Measurements from ENCODE around the gene SPATS1. TPM values are rescaled to one million over a fixed set of nuclear protein-coding genes. Genes with fewer than 3 reads are reported as not detected.
A peak's percentile ranks its signal among the peaks of the same experiment; 100 is the strongest.
"Not testable (repeated sequence)": the region's sequence is repeated elsewhere in the genome, so short reads cannot be mapped to it uniquely, and the experiment has no call there.

The SPATS1 gene
- total RNA-seq, 2 donors from 2014 or later = not detected

DNA sequence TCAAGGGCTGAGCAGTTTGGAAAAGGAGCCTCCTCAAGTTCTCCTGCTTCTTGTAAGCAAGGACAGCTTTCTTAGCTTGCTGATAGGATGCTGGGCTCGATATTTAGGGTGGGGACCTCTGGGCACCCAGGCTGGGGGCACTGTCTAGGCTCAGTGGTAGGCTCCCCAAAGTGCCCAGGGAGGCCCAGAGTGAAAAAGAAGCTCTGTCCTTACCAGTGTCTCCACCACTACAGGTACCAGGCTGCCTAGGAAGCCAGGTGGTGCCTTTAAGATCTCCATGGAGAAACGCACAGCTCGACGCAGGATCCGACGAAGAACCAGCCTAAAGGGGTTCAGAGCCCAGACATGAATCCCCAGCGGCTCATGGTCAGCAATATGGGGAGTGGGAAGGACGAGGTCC, 35.7 kb upstream of the SPATS1 start:
- ATAC-seq = no peak
- no peak for DNase-seq (ENCODE audit: low spot score in 2 of 2)
- peaks cover 6 to 11% of the 10 kb centered on the region in 2 donors for H3K36me3 Mint-ChIP-seq
- H3K27ac Mint-ChIP-seq = no peak overlapping the region
- H3K9me3 Mint-ChIP-seq = no peaks in the 10 kb centered on the region

- no peak for ATAC-seq
- H3K27ac Mint-ChIP-seq = no peak overlapping the region
- no peaks in the 10 kb centered on the region for H3K9me3 Mint-ChIP-seq
- peaks cover 6 to 11% of the 10 kb centered on the region in 2 donors for H3K36me3 Mint-ChIP-seq
- no peak for DNase-seq (ENCODE audit: low spot score in 2 of 2)
Measured at GRCh38 chr6:44307217-44307616, 35.2 kb upstream of the SPATS1 start.

DNA sequence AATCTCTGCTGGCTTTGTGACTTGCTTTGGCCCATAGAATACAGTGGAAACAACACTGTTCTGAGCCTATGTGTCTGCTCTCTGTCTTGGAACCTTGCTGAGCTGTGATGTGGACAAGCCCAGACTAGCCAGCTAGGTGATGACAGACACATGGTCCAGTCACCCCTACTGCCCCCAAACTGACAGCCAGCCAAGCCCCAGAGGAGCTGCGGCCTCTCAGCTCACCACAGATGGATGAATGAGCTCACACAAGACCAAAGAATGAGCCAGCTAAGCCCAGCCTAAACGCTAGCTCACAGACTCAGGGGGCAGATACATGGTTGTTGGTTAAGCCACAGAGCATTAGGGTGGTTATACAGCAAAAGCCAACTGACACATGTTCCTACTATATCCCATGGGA, 33.4 kb upstream of the SPATS1 start:
- H3K36me3 Mint-ChIP-seq = peaks cover 11 to 16% of the 10 kb centered on the region in 2 donors
- DNase-seq (ENCODE audit: low spot score in 2 of 2) (no peak), ATAC-seq (peak in 1 of 2 donors; percentile 22)
- H3K27ac Mint-ChIP-seq = peak overlapping the region; percentile 68 to 77
- no peaks in the 10 kb centered on the region for H3K9me3 Mint-ChIP-seq

DNA sequence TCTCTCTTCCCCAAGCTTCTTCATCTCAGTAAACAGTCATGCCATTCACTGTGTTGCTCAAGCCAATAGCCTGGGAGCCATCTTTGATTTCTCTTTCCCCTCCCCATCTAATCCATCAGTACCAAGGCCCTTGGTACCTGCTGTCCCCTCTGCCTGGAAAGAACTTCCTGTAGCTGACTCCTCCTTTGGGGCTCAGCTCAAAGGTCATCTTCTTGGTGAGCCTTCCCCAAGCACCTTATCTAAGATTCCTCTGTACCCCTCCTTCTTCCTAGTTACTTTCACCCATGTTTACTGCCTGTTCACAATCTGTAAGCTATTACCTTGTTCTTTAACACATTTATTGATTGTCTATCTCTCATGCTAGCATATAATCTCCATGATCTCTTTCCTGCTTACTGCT, 32.8 kb upstream of the SPATS1 start:
- H3K9me3 Mint-ChIP-seq = no peaks in the 10 kb centered on the region
- H3K27ac Mint-ChIP-seq = peak overlapping the region; percentile 1 to 68
- DNase-seq (ENCODE audit: low spot score in 2 of 2) (no peak), ATAC-seq (no peak)
- peaks cover 11 to 16% of the 10 kb centered on the region in 2 donors for H3K36me3 Mint-ChIP-seq

- no peak for ATAC-seq
- Mint-ChIP-seq H3K27ac (peak overlapping the region in 1 of 2 donors; percentile 68), H3K9me3 (no peaks in the 10 kb centered on the region), H3K36me3 (peaks cover 11 to 16% of the 10 kb centered on the region in 2 donors)
- no peak for DNase-seq (ENCODE audit: low spot score in 2 of 2)
Measured at GRCh38 chr6:44310241-44310640, 32.2 kb upstream of the SPATS1 start.

GRCh38 chr6:44311304-44311703, 31.1 kb upstream of the SPATS1 start:
- peak overlapping the region in 1 of 2 donors; percentile 98 for H3K27ac Mint-ChIP-seq
- DNase-seq (ENCODE audit: low spot score in 2 of 2) (no peak), ATAC-seq (no peak)
- peaks cover 9 to 11% of the 10 kb centered on the region in 2 donors for H3K36me3 Mint-ChIP-seq
- H3K9me3 Mint-ChIP-seq = no peaks in the 10 kb centered on the region

DNA sequence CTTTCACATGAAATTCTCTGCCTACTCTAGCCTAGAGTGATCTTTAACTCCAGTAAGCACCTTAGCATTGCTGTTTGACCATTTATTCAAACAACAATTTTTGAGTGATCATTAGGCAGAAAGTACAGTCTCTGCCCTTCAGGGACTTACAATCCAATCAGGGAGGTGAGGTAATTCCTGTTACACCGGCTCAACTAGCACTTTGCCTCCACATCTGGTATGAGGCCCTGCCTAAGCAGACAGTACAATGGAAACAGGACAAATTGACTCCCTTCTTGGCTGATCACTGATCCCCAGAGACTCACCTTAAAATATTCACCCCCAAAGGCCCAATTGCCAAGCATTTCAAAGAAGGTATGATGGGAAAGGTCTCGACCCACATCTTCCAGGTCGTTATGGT, 30.7 kb upstream of the SPATS1 start:
- Mint-ChIP-seq H3K9me3 (no peaks in the 10 kb centered on the region), H3K27ac (peak overlapping the region in 1 of 2 donors; percentile 98), H3K36me3 (peaks cover 9 to 11% of the 10 kb centered on the region in 2 donors)
- no peak for DNase-seq (ENCODE audit: low spot score in 2 of 2)
- ATAC-seq = no peak

DNA sequence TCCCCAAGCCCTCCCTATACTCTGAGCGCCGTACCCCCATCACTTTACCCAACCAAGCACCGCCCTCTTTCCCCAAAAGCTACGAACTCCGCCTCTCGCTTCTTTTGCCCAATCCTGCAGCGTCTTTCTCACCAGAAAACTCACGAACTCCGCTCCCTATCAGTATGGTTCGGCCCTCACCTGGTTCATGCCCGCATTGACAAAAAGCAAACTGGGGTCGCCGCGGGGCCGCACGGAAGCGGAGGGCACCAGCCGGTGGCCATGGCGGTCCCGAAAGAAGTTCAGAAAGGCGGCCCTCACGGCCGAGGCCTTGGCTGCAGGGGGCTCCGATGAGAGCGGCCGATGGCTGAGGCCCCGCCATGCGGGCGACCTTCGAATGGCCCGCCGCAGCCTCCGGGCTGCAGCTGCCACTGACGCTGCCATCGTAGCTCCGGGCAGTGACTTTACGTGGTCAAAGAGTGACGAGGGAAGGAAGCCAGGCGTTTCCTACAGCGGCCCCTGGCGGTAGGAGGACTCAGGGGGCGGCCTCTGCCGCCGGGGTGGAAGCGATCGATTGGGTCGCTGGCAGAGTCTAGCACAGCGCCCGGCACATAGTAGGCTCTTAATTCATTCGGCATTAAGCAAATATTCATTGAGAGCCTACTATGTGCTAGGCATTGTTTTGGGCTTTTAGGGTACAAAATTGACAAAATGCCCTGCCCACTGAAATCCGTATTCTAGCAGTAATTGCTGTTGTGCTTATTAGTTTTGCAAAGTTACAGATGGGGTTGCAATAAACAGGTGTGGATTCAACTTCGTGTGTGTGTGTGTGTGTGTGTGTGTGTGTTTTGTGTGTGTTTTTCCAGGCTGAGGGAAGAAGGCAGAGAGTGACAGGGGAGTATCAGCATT, 29.3 kb upstream of the SPATS1 start, which contains the start of gene AARS2:
TSS of gene AARS2 (minus strand) at position 447 of the 888 bp plus-strand sequence. CDS start at position 423, 24 bp downstream.
- peak; percentile 91 to 98 for DNase-seq (ENCODE audit: low spot score in 2 of 2)
- ATAC-seq = peak; percentile 94 to 97
- Mint-ChIP-seq H3K27ac (peak within 1 kb of the TSS; percentile 96 to 98), H3K36me3 (peaks cover 9 to 11% of the 10 kb centered on the region in 2 donors), H3K9me3 (no peaks in the 10 kb centered on the region)

DNA sequence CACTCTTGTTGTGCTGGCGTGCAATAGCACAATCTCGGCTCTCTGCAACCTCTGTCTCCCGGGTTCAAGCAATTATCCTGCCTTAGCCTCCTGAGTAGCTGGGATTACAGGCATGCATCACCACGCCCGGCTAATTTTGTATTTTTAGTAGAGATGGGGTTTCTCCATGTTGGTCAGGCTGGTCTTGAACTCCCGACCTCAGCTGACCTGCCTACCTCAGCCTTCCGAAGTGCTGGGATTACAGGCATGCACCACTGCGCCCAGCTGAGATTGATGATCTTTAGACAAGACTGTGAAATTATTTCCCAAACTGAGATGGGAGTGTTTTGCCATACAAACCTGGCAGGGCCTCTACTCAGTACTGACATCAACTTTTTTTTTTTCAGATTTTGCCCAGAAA, 27.8 kb upstream of the SPATS1 start:
- DNase-seq (ENCODE audit: low spot score in 2 of 2); H3K9me3 Mint-ChIP-seq; H3K27ac Mint-ChIP-seq; ATAC-seq: not testable (repeated sequence)
- H3K36me3 Mint-ChIP-seq = peaks cover 9 to 11% of the 10 kb centered on the region in 2 donors

DNA sequence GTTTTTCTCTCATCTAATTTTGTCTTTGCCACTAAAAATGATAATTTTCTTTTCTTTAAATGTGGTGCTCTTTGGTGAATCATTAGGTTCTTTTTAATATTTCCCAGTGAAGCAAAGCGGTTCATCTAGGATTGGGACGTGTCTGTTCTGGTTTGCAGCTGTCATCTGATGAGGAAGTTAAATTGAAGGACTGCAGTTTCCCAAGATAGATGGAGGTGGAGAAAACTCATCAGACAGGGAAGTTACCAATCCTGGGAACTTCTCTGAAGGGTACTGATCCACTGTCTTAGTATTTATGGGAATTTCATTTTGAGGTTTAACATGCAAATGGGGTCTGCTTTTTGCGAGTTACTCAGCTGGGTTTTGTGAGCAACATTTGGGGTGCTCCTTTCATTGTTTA, 26.9 kb upstream of the SPATS1 start:
- Mint-ChIP-seq H3K36me3 (peaks cover 5% of the 10 kb centered on the region in 2 donors), H3K27ac (no peak overlapping the region), H3K9me3 (no peaks in the 10 kb centered on the region)
- ATAC-seq = no peak
- no peak for DNase-seq (ENCODE audit: low spot score in 2 of 2)

GRCh38 chr6:44315951-44316350, 26.5 kb upstream of the SPATS1 start:
- Mint-ChIP-seq H3K27ac (no peak overlapping the region), H3K9me3 (no peaks in the 10 kb centered on the region), H3K36me3 (peaks cover 5% of the 10 kb centered on the region in 2 donors)
- ATAC-seq (no peak), DNase-seq (ENCODE audit: low spot score in 2 of 2) (no peak)

DNA sequence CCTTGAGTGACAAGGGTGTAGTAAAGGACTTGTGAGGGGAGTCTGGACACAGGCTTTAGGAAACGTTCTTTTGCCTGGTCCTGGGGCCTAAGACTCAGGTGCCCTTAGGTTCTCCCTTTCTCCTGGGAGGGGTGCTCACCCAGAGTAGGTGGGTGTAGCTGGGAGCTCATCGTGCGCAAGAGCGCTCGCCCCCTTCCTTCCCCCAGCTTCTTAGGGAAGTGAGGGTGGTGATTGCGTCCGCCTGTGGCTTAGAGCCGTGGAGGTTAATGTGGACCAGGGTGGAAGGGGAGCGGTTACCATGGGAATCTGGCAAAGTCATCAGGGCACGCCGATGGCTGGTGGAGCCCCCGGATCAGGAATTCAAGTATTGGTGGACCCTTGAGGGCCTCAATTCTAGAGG, 26.0 kb upstream of the SPATS1 start:
- H3K27ac Mint-ChIP-seq = no peak overlapping the region
- DNase-seq (ENCODE audit: low spot score in 2 of 2) (no peak), ATAC-seq (no peak)
- H3K36me3 Mint-ChIP-seq = peaks cover 5% of the 10 kb centered on the region in 2 donors
- no peaks in the 10 kb centered on the region for H3K9me3 Mint-ChIP-seq

DNA sequence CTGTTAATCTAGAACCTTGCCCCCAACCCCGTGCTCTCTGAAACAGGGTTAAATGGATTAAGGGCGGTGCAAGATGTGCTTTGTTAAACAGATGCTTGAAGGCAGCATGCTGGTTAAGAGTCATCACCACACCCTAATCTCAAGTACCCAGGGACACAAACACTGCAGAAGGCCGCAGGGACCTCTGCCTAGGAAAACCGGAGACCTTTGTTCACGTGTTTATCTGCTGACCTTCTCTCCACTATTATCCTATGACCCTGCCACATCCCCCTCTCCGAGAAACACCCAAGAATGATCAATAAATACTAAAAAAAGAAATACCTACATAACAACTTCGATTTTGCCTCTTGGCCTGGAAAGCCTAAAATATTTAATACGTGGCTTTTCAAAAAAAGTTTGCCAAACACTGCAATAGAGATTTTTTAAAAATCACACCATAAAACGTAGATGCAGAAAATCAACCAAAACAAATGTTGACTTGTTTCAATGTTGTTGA, 25.3 kb upstream of the SPATS1 start:
- not testable (repeated sequence) for H3K27ac Mint-ChIP-seq; ATAC-seq; H3K9me3 Mint-ChIP-seq; DNase-seq (ENCODE audit: low spot score in 2 of 2); H3K36me3 Mint-ChIP-seq

DNA sequence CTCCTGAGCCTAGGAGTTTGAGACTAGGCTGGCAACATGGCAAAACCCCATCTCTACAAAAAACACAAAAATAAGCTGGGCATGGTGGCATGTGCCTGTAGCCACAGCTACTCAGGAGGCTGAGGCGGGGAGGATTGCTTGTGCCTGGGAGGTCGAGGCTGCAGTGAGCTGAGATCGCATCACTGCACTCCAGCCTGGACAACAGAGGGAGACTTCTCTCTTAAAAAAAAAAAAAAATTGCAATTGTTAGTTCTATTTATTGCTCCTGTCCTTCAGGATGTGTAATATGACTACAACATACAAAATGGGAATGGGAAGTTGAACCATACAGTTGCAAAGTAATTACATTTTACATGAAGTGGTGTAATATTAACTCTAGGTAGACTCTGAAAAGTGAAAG, 21.2 kb upstream of the SPATS1 start:
- Mint-ChIP-seq H3K27ac (no peak overlapping the region), H3K9me3 (no peaks in the 10 kb centered on the region), H3K36me3 (no peaks in the 10 kb centered on the region)
- ATAC-seq (no peak), DNase-seq (ENCODE audit: low spot score in 2 of 2) (no peak)

GRCh38 chr6:44327096-44327495, 15.4 kb upstream of the SPATS1 start:
- H3K27ac Mint-ChIP-seq = no peak overlapping the region
- no peak for ATAC-seq
- no peak for DNase-seq (ENCODE audit: low spot score in 2 of 2)
- H3K36me3 Mint-ChIP-seq = no peaks in the 10 kb centered on the region
- no peaks in the 10 kb centered on the region for H3K9me3 Mint-ChIP-seq

GRCh38 chr6:44327760-44328159, 14.7 kb upstream of the SPATS1 start:
- no peak for DNase-seq (ENCODE audit: low spot score in 2 of 2)
- no peaks in the 10 kb centered on the region for H3K36me3 Mint-ChIP-seq

GRCh38 chr6:44328203-44328602, 14.2 kb upstream of the SPATS1 start:
- not testable (repeated sequence) for H3K9me3 Mint-ChIP-seq; DNase-seq (ENCODE audit: low spot score in 2 of 2); ATAC-seq; H3K27ac Mint-ChIP-seq; H3K36me3 Mint-ChIP-seq

More at GRCh38 chr6:44327760-44328159, 14.7 kb upstream of the SPATS1 start:
- Mint-ChIP-seq H3K27ac (no peak overlapping the region), H3K9me3 (no peaks in the 10 kb centered on the region)
- no peak for ATAC-seq

GRCh38 chr6:44329858-44330257, 12.6 kb upstream of the SPATS1 start:
- no peak for ATAC-seq
- no peak overlapping the region for H3K27ac Mint-ChIP-seq
- H3K36me3 Mint-ChIP-seq = no peaks in the 10 kb centered on the region
- H3K9me3 Mint-ChIP-seq = no peaks in the 10 kb centered on the region
- no peak for DNase-seq (ENCODE audit: low spot score in 2 of 2)

Measured in activated naive CD4-positive, alpha-beta T cell treated with anti-CD3 and anti-CD28 coated beads, Interleukin-2, amount 50 U/mL, for 72 hours (primary cell).